H1 (cell line): Measurements from ENCODE around the gene TPSG1. TPM values are rescaled to one million over a fixed set of nuclear protein-coding genes. Genes with fewer than 3 reads are reported as not detected.

Experiments used
- ATF2 ChIP-seq: IDR thresholded peaks from 2 replicates; pipeline ENCODE4 v1.6.1; 2012; ENCODE audit warnings: low read length, inconsistent platforms
- BCL11A ChIP-seq, 2 experiments: IDR thresholded peaks; one replicate each; pipeline ENCODE4 v1.6.1; 2011; ENCODE audit warnings: low read depth in 2 of 2, low read length in 2 of 2, mild to moderate bottlenecking in 2 of 2
- CHD1 ChIP-seq: IDR thresholded peaks from 2 replicates; pipeline ENCODE4 v1.6.1; 2012; ENCODE audit warnings: low read depth, low read length, improper control_type of control experiment
- CTBP2 ChIP-seq: IDR thresholded peaks from 2 replicates; pipeline ENCODE4 v1.7.0; 2011; ENCODE audit warnings: borderline replicate concordance, mild to moderate bottlenecking, moderate library complexity, mixed read lengths, low read length; ENCODE audit not compliant: insufficient read depth, insufficient read length
- CTCF ChIP-seq, 3 experiments: IDR thresholded peaks; 1 replicate in 2 of 3; 2 replicates in 1 of 3; pipeline versions ENCODE4 v1.5.1 to v1.6.1; 2011; ENCODE audit warnings: low read length in 3 of 3, mild to moderate bottlenecking in 3 of 3, inconsistent platforms in 2 of 3, low read depth in 1 of 3, moderate library complexity in 1 of 3; ENCODE audit not compliant: insufficient read depth in 1 of 3; ENCODE audit errors: control extremely low read depth in 1 of 3
- E2F6 ChIP-seq: IDR thresholded peaks from 2 replicates; pipeline ENCODE4 v1.6.1; 2012; ENCODE audit warnings: inconsistent platforms
- HDAC2 ChIP-seq, 2 experiments: fragments of 300-600 bp in 1 of 2; sonication (generic) in 1 of 2; IDR thresholded peaks; 2 replicates each; pipeline ENCODE4 v1.6.1; 2011 to 2012; ENCODE audit warnings: low read depth in 2 of 2, low read length in 2 of 2, mild to moderate bottlenecking in 2 of 2, moderate library complexity in 2 of 2, borderline replicate concordance in 1 of 2, inconsistent platforms in 1 of 2
- POLR2AphosphoS5 ChIP-seq: IDR thresholded peaks from 2 replicates; pipeline ENCODE4 v1.6.1; 2011; ENCODE audit warnings: low read depth, low read length
- SP4 ChIP-seq: IDR thresholded peaks from 2 replicates; pipeline ENCODE4 v1.6.1; 2012; ENCODE audit warnings: low read length, inconsistent platforms
- SRF ChIP-seq: IDR thresholded peaks from 2 replicates; pipeline ENCODE4 v1.6.1; 2011; ENCODE audit warnings: mild to moderate bottlenecking, low read depth, low read length, moderate library complexity
- TAF7 ChIP-seq: optimal IDR thresholded peaks from 2 replicates; pipeline ENCODE3; 2011; ENCODE audit warnings: low read depth, mild to moderate bottlenecking, inconsistent platforms, low read length, moderate library complexity, borderline replicate concordance
- polyA plus RNA-seq, 7 experiments: library from polyadenylated mRNA; depleted of rRNA in 3 of 7; stranded (reverse) in 5 of 7; unstranded in 2 of 7; fragments of >200 nt in 5 of 7; fragments of 200-250 nt in 2 of 7; gene quantifications; 1 replicate in 5 of 7; 2 replicates in 1 of 7; 4 replicates in 1 of 7; pipeline versions ENCODE4 v1.2.1 to v1.2.3, GENCODE V29; 2011 to 2013; ENCODE audit warnings: missing spikeins in 2 of 7, mixed read lengths in 2 of 7
- total RNA-seq: library from RNA; stranded (reverse); fragmentation: NEBNext Ultra II Directional; extraction: Animal tissue kit (Norgen Biotek cat#: 25700); gene quantifications from 2 replicates; pipeline ENCODE4 v1.2.1, GENCODE V29; 2021

TPSG1 gene
- total and polyA plus RNA-seq, 2 of the 8 experiments (the other 6 are each of a cell fraction or from before 2014, with no cell fraction given), result not detected

- TF ChIP-seq CTCF (IDR thresholded peaks at IDR 0.05; ENCODE audit: control extremely low read depth in 1 of 3, insufficient read depth in 1 of 3, low read depth in 1 of 3, low read length in 3 of 3) (no peak), POLR2AphosphoS5 (no peak), ATF2 (no peak), TAF7 (no peak), HDAC2 (IDR thresholded peaks at IDR 0.05; ENCODE audit: borderline replicate concordance in 1 of 2, low read depth in 2 of 2, low read length in 2 of 2) (no peak), CTBP2 (no peak), E2F6 (no peak), SP4 (no peak), BCL11A (IDR thresholded peaks at IDR 0.05; ENCODE audit: low read depth in 2 of 2, low read length in 2 of 2) (no peak), CHD1 (no peak), SRF (no peak)
Observed at GRCh38 chr16:1260101-1260680, 35.1 kb upstream of the TPSG1 start (continued).
